NOMO-1 treated with DMSO at 0.1 percent for 48 hours (cell line): ENCODE data around the gene ACAN.

Experiments used
- DNase-seq: peaks from one replicate; lab custom pipeline; 2025; ENCODE audit not compliant: unreplicated experiment; lab: John Stamatoyannopoulos, UW

ACAN gene

GRCh38 chr15:88841236-88841635 is 38.0 kb downstream of the ACAN start:
- no peak for DNase-seq

DNA sequence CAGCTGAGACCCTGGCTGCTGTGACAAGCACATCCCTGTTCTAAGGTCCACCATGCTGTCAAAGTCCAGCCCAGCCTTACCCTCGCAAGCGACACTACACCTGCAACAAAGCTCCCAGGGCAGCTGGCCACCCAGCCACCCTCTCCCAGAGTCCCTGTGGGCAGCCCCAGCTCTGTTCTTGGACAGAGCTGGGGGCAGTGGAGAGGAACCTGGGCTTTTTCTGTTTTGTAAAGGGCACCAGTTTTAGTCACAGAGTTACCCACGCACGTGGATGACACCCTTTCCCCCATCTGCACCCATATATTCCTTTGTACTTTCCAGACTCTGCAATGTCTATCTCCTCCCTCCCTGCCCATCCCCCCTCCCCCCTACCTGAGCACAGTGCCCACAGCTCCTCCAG is 38.9 kb downstream of the ACAN start:
- DNase-seq = no peak

- no peak for DNase-seq
Observed at GRCh38 chr15:88843334-88843733, 40.1 kb downstream of the ACAN start.

DNA sequence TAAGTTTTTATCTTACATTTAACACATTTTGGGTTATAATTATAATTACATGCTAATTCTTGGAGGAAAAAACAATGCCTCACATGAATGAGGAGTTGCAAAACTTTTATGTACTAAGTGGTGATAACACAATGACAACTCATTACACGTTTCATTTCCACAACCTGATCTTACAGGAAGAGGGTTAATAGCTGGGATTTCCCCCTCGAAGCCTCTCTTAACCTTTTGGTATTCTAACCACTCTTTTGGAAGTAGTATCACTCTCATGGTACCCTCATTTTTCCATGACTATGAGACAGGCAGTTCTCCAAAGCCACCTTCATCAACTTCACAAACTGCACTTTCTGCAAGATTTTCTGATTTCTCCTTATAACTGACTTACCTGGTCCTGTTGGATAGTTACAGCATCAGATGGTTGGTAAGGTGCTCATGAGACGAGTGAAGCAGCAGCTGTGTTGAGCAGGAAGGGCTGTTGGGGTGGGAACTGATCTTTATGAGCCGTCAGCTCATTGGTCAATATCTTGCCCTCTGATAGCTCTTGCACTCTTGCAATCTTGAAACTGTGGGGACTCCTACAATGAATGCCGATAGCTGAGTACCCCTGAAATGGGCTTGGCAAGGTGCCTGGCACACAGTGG is 41.6 kb downstream of the ACAN start:
- DNase-seq = no peak

DNA sequence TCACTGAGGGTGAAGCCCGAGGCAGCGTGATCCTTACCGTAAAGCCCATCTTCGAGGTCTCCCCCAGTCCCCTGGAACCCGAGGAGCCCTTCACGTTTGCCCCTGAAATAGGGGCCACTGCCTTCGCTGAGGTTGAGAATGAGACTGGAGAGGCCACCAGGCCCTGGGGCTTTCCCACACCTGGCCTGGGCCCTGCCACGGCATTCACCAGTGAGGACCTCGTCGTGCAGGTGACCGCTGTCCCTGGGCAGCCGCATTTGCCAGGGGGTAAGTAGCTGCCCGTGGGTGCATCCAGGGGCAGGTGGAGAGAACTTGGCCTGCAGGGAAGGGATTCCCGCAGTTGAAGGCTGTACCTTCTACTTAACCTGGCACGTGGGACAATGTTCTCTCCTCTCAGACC is 42.4 kb downstream of the ACAN start:
- DNase-seq = no peak

GRCh38 chr15:88847144-88847543 is 43.9 kb downstream of the ACAN start:
- no peak for DNase-seq

DNA sequence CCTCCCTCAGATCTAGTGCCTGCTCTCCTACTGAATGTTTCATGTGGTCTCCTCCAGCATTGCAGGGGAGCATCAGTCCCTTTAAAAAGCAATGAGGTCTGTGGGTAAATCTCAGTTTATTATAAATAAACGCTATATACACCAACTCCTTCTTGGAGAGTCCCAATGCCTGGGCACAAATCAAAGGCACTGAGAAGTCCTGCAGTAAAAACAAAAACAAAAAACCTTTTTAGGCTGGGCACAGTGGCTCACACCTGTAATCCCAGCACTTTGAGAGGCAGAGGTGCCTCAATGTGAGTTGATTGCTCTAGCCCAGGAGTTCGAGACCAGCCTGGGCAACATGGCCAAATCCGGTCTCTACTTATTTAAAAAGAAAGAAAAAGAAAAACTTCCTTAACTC is 45.0 kb downstream of the ACAN start:
- DNase-seq = no peak

DNA sequence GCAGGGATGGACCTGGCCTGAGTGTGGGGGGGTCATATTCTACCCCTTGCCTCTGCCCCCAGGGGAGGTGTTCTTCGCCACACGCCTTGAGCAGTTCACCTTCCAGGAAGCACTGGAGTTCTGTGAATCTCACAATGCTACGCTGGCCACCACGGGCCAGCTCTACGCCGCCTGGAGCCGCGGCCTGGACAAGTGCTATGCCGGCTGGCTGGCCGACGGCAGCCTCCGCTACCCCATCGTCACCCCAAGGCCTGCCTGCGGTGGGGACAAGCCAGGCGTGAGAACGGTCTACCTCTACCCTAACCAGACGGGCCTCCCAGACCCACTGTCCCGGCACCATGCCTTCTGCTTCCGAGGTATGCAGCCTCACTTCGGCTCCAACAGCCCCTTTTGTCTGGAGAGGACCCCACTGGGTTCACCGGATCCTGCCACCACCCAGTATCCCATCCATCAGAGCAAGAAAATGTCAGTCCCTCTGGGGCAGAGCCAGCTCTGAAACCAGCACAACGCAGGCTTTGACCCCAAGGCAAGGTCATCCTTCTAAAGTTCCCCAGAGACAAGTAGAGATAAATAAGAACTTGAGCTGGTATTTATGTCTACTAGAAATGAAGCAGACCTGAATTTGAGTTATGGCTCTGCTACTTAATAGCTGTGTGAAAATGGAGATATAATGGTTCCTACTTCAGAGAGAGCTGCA is 46.3 kb downstream of the ACAN start:
- DNase-seq = no peak

GRCh38 chr15:88852476-88852875 is 49.2 kb downstream of the ACAN start:
- no peak for DNase-seq

- no peak for DNase-seq
Observed at GRCh38 chr15:88858934-88859333, 55.7 kb downstream of the ACAN start.

- DNase-seq = no peak
Observed at GRCh38 chr15:88859550-88859949, 56.3 kb downstream of the ACAN start.

DNA sequence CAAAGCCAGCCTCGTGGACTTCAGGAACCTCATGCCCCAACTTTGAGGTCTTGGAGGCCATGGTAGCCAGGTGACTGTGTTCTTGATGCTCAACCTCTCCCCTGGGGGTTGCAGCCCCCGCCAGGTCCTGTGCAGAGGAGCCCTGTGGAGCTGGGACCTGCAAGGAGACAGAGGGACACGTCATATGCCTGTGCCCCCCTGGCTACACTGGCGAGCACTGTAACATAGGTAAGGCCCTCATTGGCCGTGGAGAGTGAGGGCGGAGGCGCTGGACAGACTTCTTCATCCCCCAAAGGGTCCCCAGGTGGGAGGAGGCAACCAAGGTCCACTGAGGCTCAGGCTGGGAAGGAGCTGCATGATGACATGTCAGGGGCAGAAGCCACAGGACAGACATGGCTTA is 57.0 kb downstream of the ACAN start:
- DNase-seq = no peak

DNA sequence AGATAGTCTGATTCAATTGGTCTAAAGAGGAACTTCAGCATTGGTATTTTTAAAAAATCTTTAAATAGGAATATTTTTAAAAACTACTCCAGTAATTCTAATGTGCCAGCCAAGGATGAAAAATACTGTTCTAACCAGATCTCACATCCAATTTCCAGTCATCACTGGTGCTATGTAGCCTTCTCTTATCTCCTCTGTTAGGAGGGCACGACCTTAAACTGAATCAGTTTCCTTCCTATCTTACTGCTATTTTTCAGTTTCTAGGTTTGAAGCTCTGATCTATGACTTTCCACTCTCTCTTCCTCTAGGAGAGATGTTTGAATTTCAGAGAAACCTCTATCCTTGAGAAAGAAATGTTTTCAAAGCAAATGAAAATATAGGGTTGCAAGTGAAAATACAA is 60.2 kb downstream of the ACAN start:
- no peak for DNase-seq

DNA sequence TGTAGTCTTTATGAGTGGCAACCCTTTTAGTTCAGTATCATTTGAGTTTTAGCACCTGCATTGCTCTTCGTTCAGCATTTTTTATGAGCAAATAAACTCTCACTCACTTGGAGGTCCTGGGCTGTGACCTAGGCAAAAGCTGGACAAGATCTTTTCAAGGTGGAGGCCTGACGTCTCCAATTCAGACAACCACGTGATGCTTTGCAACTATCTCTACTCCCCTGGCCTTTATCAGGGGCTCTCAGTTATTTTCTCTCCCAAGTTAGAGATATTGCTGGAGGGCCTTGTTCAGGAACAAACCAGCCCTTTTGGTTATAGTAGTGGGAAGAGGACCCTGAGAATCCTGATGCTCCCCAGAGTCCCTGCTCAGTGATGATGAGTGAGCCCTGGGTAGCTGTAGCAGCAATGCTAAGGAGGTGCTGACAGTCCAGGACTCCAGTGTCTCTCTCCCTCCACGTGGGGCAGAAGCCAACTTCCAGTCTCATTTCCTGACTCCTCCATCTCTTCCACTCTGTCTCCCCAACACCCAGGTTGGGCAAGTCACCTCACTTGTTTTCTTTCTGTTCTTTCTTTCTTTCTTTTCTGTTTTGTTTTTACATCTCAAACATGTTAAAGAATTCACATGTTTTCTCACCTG is 61.7 kb downstream of the ACAN start:
- DNase-seq = no peak

- DNase-seq = no peak
Observed at GRCh38 chr15:88865498-88866099, 62.4 kb downstream of the ACAN start.

DNA sequence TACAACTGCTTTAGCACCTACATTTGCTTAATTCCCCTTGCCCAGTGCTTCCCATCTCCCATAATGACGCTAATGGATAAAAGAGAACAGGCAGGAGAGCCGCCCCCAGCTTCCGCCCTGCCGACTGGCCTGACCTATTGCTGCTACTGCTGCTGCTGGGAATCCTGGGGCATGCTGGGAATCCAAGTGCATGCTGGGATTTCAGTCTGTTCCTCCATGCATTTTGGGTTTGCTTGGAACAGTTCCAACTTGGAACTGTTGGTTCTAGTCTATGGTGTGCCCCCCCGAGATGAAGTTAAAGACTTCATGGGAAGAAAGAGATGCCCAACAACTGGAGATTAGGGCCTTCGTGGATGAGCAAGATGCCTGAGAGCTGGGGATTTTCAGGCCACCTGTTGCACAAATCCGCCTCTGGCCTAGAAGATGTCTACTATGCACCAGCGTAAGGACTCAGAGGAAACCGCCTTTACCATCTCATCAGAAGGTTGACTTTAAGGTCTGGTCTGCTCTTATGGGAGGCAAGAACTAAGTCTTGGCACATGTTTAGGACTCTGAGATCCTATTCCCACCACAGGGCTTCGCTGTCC is 63.2 kb downstream of the ACAN start:
- DNase-seq = no peak

DNA sequence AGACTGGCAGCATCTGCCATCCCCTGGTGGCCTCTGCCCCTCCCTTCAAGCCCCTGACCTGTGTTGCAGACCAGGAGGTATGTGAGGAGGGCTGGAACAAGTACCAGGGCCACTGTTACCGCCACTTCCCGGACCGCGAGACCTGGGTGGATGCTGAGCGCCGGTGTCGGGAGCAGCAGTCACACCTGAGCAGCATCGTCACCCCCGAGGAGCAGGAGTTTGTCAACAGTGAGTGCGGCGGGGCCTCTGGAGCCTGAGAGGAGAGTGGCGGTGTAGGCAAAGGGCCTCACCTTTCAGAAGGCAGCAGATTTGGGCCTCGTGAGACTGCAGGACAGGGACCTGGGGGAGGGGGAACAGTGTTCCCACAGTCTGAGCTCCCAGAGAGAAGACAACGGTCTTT is 68.1 kb downstream of the ACAN start:
- no peak for DNase-seq

- DNase-seq = no peak
Observed at GRCh38 chr15:88872106-88872505, 68.9 kb downstream of the ACAN start.

GRCh38 chr15:88872706-88873105 is 69.5 kb downstream of the ACAN start:
- DNase-seq = no peak

GRCh38 chr15:88873786-88874185 is 70.5 kb downstream of the ACAN start:
- DNase-seq = no peak

DNA sequence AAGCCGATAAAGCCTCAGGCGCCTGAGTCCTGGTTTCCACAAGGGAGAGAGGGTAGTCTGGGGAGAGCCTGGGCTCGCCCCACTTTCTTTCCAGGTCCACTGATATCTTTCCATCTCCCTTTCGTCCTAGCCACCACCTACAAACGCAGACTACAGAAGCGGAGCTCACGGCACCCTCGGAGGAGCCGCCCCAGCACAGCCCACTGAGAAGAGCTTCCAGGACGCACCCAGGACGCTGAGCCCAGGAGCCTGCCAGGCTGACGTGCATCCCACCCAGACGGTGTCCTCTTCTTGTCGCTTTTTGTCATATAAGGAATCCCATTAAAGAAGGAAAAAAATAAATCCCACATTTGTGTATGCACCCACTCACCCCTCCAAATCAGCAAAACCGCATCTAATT is 71.0 kb downstream of the ACAN start:
- DNase-seq = no peak

- no peak for DNase-seq
Observed at GRCh38 chr15:88874684-88875083, 71.4 kb downstream of the ACAN start.
